ENCODE results near the gene TNFAIP8. TPM values are rescaled to one million over a fixed set of nuclear protein-coding genes. Genes with fewer than 3 reads are reported as not detected.

TNFAIP8 gene
- total RNA-seq, 1 donor from 2014 or later, result 214 TPM

DNA sequence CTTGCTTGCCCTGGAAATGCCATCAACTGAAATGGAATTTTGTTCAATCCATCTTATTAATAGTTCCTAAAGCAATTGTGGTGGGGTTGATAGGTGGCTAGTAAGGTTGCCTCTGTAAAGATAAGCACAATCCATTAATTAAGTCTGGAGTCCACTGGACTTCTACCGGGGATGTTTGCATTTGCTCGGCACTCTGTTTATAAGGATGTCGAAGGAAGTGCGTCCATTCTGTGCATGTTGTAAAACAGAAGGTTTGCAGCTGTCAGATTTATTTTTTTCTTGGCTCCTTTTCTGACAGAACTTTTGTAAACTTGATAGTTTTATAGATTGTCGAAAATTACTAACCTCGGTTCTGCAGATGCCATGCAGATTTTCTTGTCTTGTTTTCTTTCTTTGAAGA lies 12.8 kb upstream of the TNFAIP8 start:
- Mint-ChIP-seq H3K4me1 (ENCODE audit: low read depth) (peaks cover 96% of the 10 kb centered on the region), H3K36me3 (ENCODE audit: low read depth) (peaks cover 23% of the 10 kb centered on the region), H3K27ac (peak overlapping the region; percentile 100), H3K4me3 (peak overlapping the region; percentile 83), H3K9me3 (no peaks in the 10 kb centered on the region), H3K27me3 (ENCODE audit: insufficient read depth) (no peaks in the 10 kb centered on the region)
- no peak for DNase-seq (ENCODE audit: low spot score)
- intact Hi-C loops (cut with micrococcal nuclease), result loop anchor here (1.0 to 5.0 kb wide), 5 partner anchors 14 to 356 kb away; partner anchors contain the start of gene DTWD2

DNA sequence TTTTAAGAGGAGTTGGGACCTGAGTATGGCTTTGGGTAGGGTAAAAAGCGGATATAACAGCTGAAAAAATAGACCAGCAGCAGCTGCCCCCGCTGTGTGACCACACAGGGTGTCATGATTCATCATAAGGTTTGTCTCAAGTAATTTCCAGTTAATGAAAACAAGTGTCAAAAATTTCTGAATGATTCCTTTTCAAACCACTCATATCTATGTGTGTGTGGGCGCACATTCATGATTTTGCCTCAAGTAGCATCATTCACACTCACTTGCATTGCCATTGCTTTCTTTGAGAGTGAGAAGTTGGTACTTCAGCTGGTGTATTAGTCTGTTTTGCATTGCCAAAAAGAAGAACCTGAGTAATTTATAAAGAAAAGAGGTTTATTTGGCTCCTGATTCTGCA lies 12.1 kb upstream of the TNFAIP8 start:
- peaks cover 96% of the 10 kb centered on the region for H3K4me1 Mint-ChIP-seq (ENCODE audit: low read depth)
- intact Hi-C loops (cut with micrococcal nuclease), result loop anchor here (1.0 to 5.0 kb wide), 7 partner anchors 12 to 356 kb away; partner anchors contain the start of gene DTWD2
- DNase-seq (ENCODE audit: low spot score), result no peak
- peak overlapping the region; percentile 72 for H3K4me3 Mint-ChIP-seq
- H3K27me3 Mint-ChIP-seq (ENCODE audit: insufficient read depth), result no peaks in the 10 kb centered on the region
- H3K27ac Mint-ChIP-seq, result peak overlapping the region; percentile 94
- no peaks in the 10 kb centered on the region for H3K9me3 Mint-ChIP-seq
- peaks cover 21% of the 10 kb centered on the region for H3K36me3 Mint-ChIP-seq (ENCODE audit: low read depth)

DNA sequence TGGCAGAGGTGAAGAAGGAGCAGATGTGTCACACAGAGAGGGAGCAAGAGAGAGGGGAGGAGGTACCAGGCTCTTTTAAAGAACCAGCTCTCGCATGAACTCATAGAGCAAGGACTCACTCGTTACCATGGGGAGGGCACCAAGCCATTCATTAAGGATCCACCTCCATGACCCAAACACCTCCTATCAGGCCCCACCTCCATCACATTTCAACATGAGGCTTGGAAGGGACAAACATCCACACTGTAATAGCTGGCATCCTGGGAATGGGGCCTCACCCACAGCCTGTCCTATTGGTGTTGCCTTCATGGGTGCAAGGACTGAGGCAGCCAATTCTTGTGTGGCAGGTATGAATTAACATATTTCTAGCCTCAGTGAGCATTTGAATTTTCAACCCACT lies 11.6 kb upstream of the TNFAIP8 start:
- DNase-seq (ENCODE audit: low spot score), result no peak
- peaks cover 25% of the 10 kb centered on the region for H3K36me3 Mint-ChIP-seq (ENCODE audit: low read depth)
- H3K27ac Mint-ChIP-seq, result peak overlapping the region; percentile 94
- H3K27me3 Mint-ChIP-seq (ENCODE audit: insufficient read depth), result no peaks in the 10 kb centered on the region
- intact Hi-C loops (cut with micrococcal nuclease), result loop anchor here (1.0 to 5.0 kb wide), 3 partner anchors 11 to 357 kb away; partner anchors contain the start of gene DTWD2
- H3K4me3 Mint-ChIP-seq, result peak overlapping the region; percentile 72
- no peaks in the 10 kb centered on the region for H3K9me3 Mint-ChIP-seq
- peaks cover 96% of the 10 kb centered on the region for H3K4me1 Mint-ChIP-seq (ENCODE audit: low read depth)

DNA sequence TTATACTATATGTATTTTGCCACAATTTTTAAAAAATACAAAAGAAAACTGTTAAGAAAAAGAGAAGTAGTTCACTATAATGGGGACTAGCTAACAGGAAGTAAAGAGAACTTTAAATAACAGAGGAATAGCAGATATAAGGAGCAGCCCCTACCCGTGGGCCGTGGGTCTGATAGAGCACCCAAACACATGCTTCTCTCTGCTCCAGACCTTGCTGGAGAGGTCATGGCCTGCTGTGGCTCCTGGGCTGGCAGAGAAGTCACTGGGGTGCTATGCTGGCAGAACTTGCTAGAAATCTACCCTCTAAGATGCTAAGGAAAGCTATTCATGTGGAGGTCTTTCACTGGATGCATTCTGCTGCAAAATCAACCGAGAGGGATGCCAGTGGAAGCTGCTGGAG lies 10.0 kb upstream of the TNFAIP8 start:
- Mint-ChIP-seq H3K36me3 (ENCODE audit: low read depth) (peaks cover 22% of the 10 kb centered on the region), H3K4me3 (peak overlapping the region; percentile 73), H3K27me3 (ENCODE audit: insufficient read depth) (no peaks in the 10 kb centered on the region), H3K27ac (peak overlapping the region; percentile 85), H3K4me1 (ENCODE audit: low read depth) (peaks cover 93% of the 10 kb centered on the region), H3K9me3 (no peaks in the 10 kb centered on the region)
- intact Hi-C loops (cut with micrococcal nuclease), result no loop called here
- DNase-seq (ENCODE audit: low spot score), result no peak

DNA sequence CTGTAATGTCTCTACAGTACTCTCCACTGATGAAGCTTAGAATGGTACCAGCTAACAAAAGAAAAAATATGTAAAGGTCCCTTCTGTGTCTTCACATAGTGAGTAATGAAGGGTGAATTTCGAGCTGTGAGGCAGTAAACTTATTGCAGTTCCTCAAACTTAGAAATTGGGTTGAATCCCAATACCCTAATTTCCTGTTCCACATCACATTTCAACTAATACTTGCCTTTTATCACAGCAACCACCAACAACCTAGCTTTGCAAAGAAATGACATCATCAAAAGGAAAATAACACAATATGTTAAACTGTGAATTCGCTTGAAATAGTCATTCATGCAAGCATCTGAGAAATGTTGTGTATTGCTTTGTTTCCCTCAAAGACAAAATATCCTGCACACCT lies 9.4 kb upstream of the TNFAIP8 start:
- Mint-ChIP-seq H3K9me3 (no peaks in the 10 kb centered on the region), H3K27ac (peak overlapping the region; percentile 85), H3K36me3 (ENCODE audit: low read depth) (peaks cover 22% of the 10 kb centered on the region), H3K4me3 (peak overlapping the region; percentile 73), H3K4me1 (ENCODE audit: low read depth) (peaks cover 91% of the 10 kb centered on the region), H3K27me3 (ENCODE audit: insufficient read depth) (no peaks in the 10 kb centered on the region)
- intact Hi-C loops (cut with micrococcal nuclease), result no loop called here
- DNase-seq (ENCODE audit: low spot score), result no peak

DNA sequence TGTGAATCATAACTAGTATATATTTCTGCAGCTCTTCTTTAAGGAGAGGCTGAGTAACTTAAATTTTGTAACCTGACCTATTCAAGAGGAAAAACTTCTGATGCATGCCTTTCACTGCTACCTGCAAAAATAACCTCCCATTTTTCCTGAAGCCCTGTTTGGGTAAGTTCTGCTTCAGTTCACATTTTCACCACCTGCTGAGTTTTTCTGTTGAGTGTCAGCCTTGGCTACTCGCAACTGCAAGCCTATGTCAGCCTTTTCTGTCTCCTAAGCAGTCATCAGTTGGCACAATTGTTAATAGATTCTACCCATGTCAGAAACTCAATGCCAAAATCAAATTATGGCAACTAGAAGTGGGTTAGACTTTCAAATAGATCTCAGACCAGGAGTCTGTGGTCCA lies 8.2 kb upstream of the TNFAIP8 start:
- Mint-ChIP-seq H3K27ac (peak overlapping the region; percentile 85), H3K4me3 (peak overlapping the region; percentile 73), H3K36me3 (ENCODE audit: low read depth) (peaks cover 18% of the 10 kb centered on the region), H3K9me3 (no peaks in the 10 kb centered on the region), H3K4me1 (ENCODE audit: low read depth) (peaks cover 88% of the 10 kb centered on the region), H3K27me3 (ENCODE audit: insufficient read depth) (no peaks in the 10 kb centered on the region)
- DNase-seq (ENCODE audit: low spot score), result no peak
- intact Hi-C loops (cut with micrococcal nuclease), result no loop called here

DNA sequence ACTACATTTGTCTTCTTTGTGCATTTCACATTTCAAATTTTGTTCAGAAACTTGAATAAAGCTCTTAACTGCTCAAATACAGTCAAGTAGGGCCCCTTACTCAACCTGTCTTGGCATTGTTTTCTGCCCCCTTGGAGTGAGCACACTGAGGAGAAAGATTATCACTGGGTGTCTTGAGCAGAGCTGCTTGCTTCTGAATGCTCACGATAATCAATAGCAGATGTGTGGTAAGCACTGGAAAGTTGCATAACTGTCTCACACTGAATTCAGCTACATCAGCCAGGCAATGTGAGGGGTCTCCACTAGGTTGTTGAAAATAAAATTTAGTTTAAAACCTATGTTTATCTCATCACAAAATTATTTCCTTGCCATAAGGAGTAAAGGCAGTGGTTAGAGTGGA lies 7.8 kb upstream of the TNFAIP8 start:
- Mint-ChIP-seq H3K27me3 (ENCODE audit: insufficient read depth) (no peaks in the 10 kb centered on the region), H3K9me3 (no peaks in the 10 kb centered on the region), H3K27ac (peak overlapping the region; percentile 85), H3K4me1 (ENCODE audit: low read depth) (peaks cover 88% of the 10 kb centered on the region), H3K4me3 (no peak overlapping the region), H3K36me3 (ENCODE audit: low read depth) (peaks cover 21% of the 10 kb centered on the region)
- no peak for DNase-seq (ENCODE audit: low spot score)
- intact Hi-C loops (cut with micrococcal nuclease), result no loop called here

DNA sequence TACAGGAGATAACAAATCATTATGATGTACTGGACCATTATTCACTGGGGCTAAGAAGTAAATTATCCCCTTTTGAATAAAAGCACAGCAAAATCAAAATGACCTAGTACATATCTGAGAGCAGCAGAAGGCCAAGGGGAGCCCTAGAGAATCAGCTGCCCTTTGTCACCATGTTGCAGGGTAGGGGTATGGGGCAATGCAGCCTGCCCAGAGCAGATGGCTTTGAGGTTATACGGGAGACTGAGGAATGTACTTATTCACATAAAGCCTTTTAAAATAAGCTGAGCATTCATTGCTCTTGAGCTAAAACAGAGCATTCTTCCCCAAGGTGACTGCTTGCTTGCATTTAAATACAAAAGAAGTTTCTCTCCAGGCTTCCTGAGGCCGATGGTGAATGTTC lies 2.6 kb upstream of the TNFAIP8 start:
- intact Hi-C loops (cut with micrococcal nuclease), result no loop called here
- no peaks in the 10 kb centered on the region for H3K27me3 Mint-ChIP-seq (ENCODE audit: insufficient read depth)
- H3K36me3 Mint-ChIP-seq (ENCODE audit: low read depth), result peaks cover 31% of the 10 kb centered on the region
- peak overlapping the region; percentile 56 for H3K4me3 Mint-ChIP-seq
- peaks cover 73% of the 10 kb centered on the region for H3K4me1 Mint-ChIP-seq (ENCODE audit: low read depth)
- no peak for DNase-seq (ENCODE audit: low spot score)
- no peaks in the 10 kb centered on the region for H3K9me3 Mint-ChIP-seq
- peak overlapping the region; percentile 88 for H3K27ac Mint-ChIP-seq

DNA sequence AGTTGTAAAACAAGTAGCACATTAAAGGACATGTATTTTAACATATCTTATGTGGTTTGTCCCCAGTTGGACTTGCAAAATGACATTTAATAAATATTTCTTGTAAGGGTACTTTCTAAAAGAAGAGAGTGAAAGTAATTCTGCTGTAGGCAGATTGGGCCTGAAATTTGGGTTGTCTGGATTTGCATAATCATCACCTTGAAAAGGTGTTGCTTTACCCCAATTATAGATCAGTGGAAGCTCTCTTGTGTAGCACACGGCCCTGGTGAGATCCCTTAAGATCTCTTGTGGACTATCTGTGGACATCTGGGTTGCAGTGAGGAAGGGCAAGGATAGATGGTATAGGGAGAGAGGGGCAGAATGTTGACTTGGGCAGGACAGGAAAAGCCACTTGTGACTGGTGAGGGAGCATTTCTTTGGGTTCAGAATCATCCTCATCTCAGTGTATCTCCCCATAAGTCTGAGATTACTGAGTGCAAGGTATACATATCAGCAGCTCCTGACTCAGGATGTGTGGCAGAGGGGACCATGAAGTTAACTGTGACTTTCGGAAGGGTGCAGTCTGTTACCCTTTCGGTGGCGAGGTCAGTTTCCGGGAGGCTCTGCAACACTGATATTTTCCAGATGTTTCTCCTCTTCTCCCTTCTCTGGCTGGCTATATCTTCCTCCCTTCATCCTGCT lies 2.0 kb upstream of the TNFAIP8 start:
- H3K36me3 Mint-ChIP-seq (ENCODE audit: low read depth), result peaks cover 37% of the 10 kb centered on the region
- H3K4me1 Mint-ChIP-seq (ENCODE audit: low read depth), result peaks cover 72% of the 10 kb centered on the region
- H3K4me3 Mint-ChIP-seq, result peak overlapping the region; percentile 56
- no peaks in the 10 kb centered on the region for H3K9me3 Mint-ChIP-seq
- H3K27ac Mint-ChIP-seq, result peak overlapping the region; percentile 88
- intact Hi-C loops (cut with micrococcal nuclease), result loop anchor here (1.0 to 2.0 kb wide), 3 partner anchors 13 to 283 kb away; partner anchors contain the start of gene DMXL1
- no peaks in the 10 kb centered on the region for H3K27me3 Mint-ChIP-seq (ENCODE audit: insufficient read depth)
- no peak for DNase-seq (ENCODE audit: low spot score)

DNA sequence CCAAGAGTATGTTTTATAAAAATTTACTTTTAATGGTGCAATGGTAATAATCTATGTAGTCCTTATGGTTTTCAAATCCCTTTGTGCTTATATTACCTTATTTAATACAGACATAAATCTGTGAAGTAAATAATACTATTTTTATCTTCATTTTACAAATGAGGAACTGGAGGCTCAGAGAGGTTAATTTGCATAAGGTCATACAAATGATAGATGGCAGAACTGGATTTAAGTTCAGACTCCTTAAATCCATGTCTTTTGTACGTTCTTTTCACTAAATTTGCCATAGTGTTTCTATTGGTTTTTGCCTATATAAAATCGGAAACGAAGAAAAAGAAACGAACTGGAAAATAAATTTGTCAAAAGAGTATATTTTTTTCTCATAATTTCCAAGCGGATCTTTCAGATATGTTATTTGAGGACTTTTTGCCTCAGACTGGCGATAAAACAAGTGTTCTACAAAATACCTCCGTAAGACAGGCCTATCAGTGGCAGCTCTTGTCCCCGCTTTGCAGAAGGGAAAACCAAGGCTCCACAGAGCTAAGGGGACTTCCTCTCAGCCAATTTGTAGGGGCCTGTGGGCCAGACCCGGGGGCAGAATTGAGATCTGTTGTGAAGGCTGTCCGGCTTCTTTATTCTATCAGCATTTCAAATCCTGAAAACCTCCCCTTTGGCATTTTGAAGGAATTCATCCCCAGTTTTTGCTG lies 1.1 kb upstream of the TNFAIP8 start:
- no peak for DNase-seq (ENCODE audit: low spot score)
- peaks cover 74% of the 10 kb centered on the region for H3K4me1 Mint-ChIP-seq (ENCODE audit: low read depth)
- intact Hi-C loops (cut with micrococcal nuclease), result loop anchor here (1.0 to 2.0 kb wide), 8 partner anchors 10 to 284 kb away; partner anchors contain the start of gene DMXL1
- H3K4me3 Mint-ChIP-seq, result peak overlapping the region; percentile 95
- no peaks in the 10 kb centered on the region for H3K27me3 Mint-ChIP-seq (ENCODE audit: insufficient read depth)
- H3K9me3 Mint-ChIP-seq, result no peaks in the 10 kb centered on the region
- H3K27ac Mint-ChIP-seq, result peak overlapping the region; percentile 75
- peaks cover 41% of the 10 kb centered on the region for H3K36me3 Mint-ChIP-seq (ENCODE audit: low read depth)

DNA sequence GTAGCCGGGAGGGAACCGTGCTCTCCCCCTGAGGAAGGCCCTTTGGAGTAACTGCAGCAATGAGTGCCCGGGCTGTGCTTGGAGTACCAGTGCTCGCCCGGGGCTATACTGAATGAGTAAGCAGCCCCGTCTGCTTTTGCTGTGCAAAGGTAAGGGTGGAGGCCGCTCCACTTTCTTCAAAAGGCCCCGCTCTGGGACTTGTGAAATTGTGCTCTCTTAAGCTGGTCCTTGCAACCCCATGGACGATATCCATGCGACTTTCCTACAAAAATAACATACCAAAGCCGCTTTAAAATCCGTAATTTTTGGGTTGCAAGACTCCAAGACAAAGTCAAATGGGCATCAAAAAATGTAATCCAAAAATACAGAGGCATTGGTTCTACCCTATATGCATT lies 578 bp upstream of the TNFAIP8 start:
- no peaks in the 10 kb centered on the region for H3K27me3 Mint-ChIP-seq (ENCODE audit: insufficient read depth)
- no peaks in the 10 kb centered on the region for H3K9me3 Mint-ChIP-seq
- DNase-seq (ENCODE audit: low spot score), result no peak
- peak overlapping the region; percentile 75 for H3K27ac Mint-ChIP-seq
- peak overlapping the region; percentile 95 for H3K4me3 Mint-ChIP-seq
- intact Hi-C loops (cut with micrococcal nuclease), result loop anchor here (1.0 to 2.0 kb wide), 7 partner anchors 11 to 284 kb away; partner anchors contain the start of gene DMXL1
- peaks cover 74% of the 10 kb centered on the region for H3K4me1 Mint-ChIP-seq (ENCODE audit: low read depth)
- H3K36me3 Mint-ChIP-seq (ENCODE audit: low read depth), result peaks cover 46% of the 10 kb centered on the region

DNA sequence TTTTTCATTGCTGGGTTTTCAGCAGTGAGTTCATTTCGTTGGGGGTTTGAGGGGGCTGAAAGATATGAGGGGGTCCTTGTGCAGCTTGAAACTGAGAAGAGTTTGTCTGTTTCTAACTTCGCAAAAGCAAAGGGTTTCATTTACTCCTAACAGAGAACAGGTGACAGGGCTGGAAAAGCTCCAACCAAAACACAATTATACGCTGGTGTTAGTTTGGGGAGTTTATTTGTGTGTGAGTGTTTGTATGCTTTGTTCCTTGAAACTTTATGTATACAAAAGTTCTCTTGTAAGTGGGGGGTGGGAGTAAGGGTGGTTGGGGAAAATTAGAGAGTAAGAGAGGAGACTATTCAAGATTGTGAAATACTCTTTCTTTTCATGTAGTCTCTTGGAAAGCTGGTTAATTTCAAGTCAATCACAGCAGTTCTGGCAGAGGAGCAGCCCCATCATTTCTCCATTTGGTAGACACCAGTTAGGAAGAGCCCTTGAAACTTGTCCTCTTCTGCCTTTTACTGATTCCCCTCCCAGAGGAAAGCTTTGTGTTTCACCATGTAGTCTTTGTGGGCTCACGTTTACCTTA lies 881 bp downstream of the TNFAIP8 start:
- Mint-ChIP-seq H3K4me3 (peak overlapping the region; percentile 95), H3K9me3 (no peaks in the 10 kb centered on the region), H3K27ac (peak overlapping the region; percentile 91), H3K36me3 (ENCODE audit: low read depth) (peaks cover 58% of the 10 kb centered on the region), H3K27me3 (ENCODE audit: insufficient read depth) (no peaks in the 10 kb centered on the region), H3K4me1 (ENCODE audit: low read depth) (peaks cover 78% of the 10 kb centered on the region)
- intact Hi-C loops (cut with micrococcal nuclease), result loop anchor here (1.0 kb wide), 1 partner anchor 277 kb away; no protein-coding TSS in a partner anchor
- no peak for DNase-seq (ENCODE audit: low spot score)

DNA sequence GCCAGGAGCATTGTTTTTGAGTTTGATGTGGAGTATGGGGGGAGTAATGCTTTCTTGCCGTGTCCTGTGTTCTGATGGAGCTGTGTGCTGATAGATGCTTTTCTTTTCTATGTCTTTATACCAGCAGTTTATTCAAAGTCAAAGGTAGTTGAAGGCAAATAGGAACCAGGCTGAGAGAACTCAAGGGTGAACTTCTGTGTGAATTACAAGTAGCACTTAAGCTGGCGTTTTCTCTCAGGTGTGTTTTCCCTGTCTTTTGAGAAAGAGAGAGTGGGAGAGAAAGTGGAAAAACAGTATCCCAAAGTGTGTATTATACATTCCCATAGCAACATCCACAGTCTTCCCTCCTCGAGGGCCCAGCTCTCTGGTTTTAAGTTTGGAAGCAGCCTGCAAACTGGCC lies 1.5 kb downstream of the TNFAIP8 start:
- H3K4me3 Mint-ChIP-seq, result peak overlapping the region; percentile 95
- no peaks in the 10 kb centered on the region for H3K27me3 Mint-ChIP-seq (ENCODE audit: insufficient read depth)
- intact Hi-C loops (cut with micrococcal nuclease), result no loop called here
- DNase-seq (ENCODE audit: low spot score), result no peak
- H3K9me3 Mint-ChIP-seq, result no peaks in the 10 kb centered on the region
- H3K27ac Mint-ChIP-seq, result peak overlapping the region; percentile 91
- H3K36me3 Mint-ChIP-seq (ENCODE audit: low read depth), result peaks cover 63% of the 10 kb centered on the region
- peaks cover 78% of the 10 kb centered on the region for H3K4me1 Mint-ChIP-seq (ENCODE audit: low read depth)

Measured in activated T-helper 1 cell treated with anti-CD3 and anti-CD28 coated beads, Interleukin-12 subunit alpha, Interleukin-12 subunit beta, Interleukin-2, Interleukin-4 antibody, amounts not matched to agents 30 ng/mL and 10 ng/mL and 1 ng/mL, durations not matched to agents 14 hours and 24 hours and 36 hours (primary cell).